ENCODE results near the gene MAPK10.
"Not testable (repeated sequence)": the region's sequence is repeated elsewhere in the genome, so short reads cannot be mapped to it uniquely, and the experiment has no call there.

Gene MAPK10

GRCh38 chr4:86184216-86184900, 175.5 kb downstream of the MAPK10 start:
- no peak for DNase-seq (ENCODE audit: low read depth)

- DNase-seq (ENCODE audit: low read depth): no peak
Observed at GRCh38 chr4:86181585-86181984, 178.3 kb downstream of the MAPK10 start.

- no peak for DNase-seq (ENCODE audit: low read depth)
Observed at GRCh38 chr4:86178211-86178610, 181.6 kb downstream of the MAPK10 start.

- DNase-seq (ENCODE audit: low read depth): no peak
Observed at GRCh38 chr4:86174506-86174905, 185.3 kb downstream of the MAPK10 start.

GRCh38 chr4:86168335-86168734, 191.5 kb downstream of the MAPK10 start:
- not testable (repeated sequence) for DNase-seq (ENCODE audit: low read depth)

GRCh38 chr4:86160426-86160825, 199.4 kb downstream of the MAPK10 start:
- DNase-seq (ENCODE audit: low read depth): no peak

GRCh38 chr4:86159216-86159615, 200.6 kb downstream of the MAPK10 start:
- no peak for DNase-seq (ENCODE audit: low read depth)

GRCh38 chr4:86156531-86156930, 203.3 kb downstream of the MAPK10 start:
- DNase-seq (ENCODE audit: low read depth): no peak

- no peak for DNase-seq (ENCODE audit: low read depth)
Observed at GRCh38 chr4:86155766-86156165, 204.1 kb downstream of the MAPK10 start.

- DNase-seq (ENCODE audit: low read depth): no peak
Observed at GRCh38 chr4:86152454-86152853, 207.4 kb downstream of the MAPK10 start.

GRCh38 chr4:86151196-86151595, 208.7 kb downstream of the MAPK10 start:
- no peak for DNase-seq (ENCODE audit: low read depth)

- no peak for DNase-seq (ENCODE audit: low read depth)
Observed at GRCh38 chr4:86141161-86141560, 218.7 kb downstream of the MAPK10 start.

GRCh38 chr4:86132468-86132867, 227.4 kb downstream of the MAPK10 start:
- DNase-seq (ENCODE audit: low read depth): no peak

- DNase-seq (ENCODE audit: low read depth): no peak
Observed at GRCh38 chr4:86131456-86131855, 228.4 kb downstream of the MAPK10 start.

GRCh38 chr4:86130160-86130933, 229.5 kb downstream of the MAPK10 start:
- DNase-seq (ENCODE audit: low read depth): no peak

GRCh38 chr4:86129546-86129945, 230.3 kb downstream of the MAPK10 start:
- no peak for DNase-seq (ENCODE audit: low read depth)

GRCh38 chr4:86122404-86122803, 237.4 kb downstream of the MAPK10 start:
- DNase-seq (ENCODE audit: low read depth): no peak

- no peak for DNase-seq (ENCODE audit: low read depth)
Observed at GRCh38 chr4:86118711-86119110, 241.1 kb downstream of the MAPK10 start.

- no peak for DNase-seq (ENCODE audit: low read depth)
Observed at GRCh38 chr4:86117705-86118302, 242.0 kb downstream of the MAPK10 start.

- DNase-seq (ENCODE audit: low read depth): no peak
Observed at GRCh38 chr4:86114563-86114962, 245.3 kb downstream of the MAPK10 start.

GRCh38 chr4:86108834-86109233, 251.0 kb downstream of the MAPK10 start:
- no peak for DNase-seq (ENCODE audit: low read depth)

GRCh38 chr4:86108137-86108536, 251.7 kb downstream of the MAPK10 start:
- DNase-seq (ENCODE audit: low read depth): no peak

- no peak for DNase-seq (ENCODE audit: low read depth)
Observed at GRCh38 chr4:86107112-86107511, 252.7 kb downstream of the MAPK10 start.
